MM.1S (cell line): ENCODE results near the gene FAM193B.

Source experiments
- CTCF ChIP-seq: fragments of 300-600 bp; sonication (generic); IDR thresholded peaks from 2 replicates; pipeline ENCODE4 v1.5.1; 2016; ENCODE audit warnings: antibody characterized with exemption, low read length, mixed read lengths
- EZH2phosphoT487 ChIP-seq: fragments of 300-600 bp; sonication (generic); IDR thresholded peaks from 2 replicates; pipeline ENCODE4 v1.6.1; 2018; ENCODE audit warnings: antibody characterized with exemption, low read length

- TF ChIP-seq EZH2phosphoT487 (no peak), CTCF (no peak)
These were observed 46.7 kb downstream of the FAM193B start for GRCh38 chr5:177507596-177508220.
